GM12878 (cell line): ENCODE results near the gene ARFGAP2. TPM values are rescaled to one million over a fixed set of nuclear protein-coding genes. Genes with fewer than 3 reads are reported as not detected.
A peak's percentile ranks its signal among the peaks of the same experiment; 100 is the strongest.

Source experiments
- ATAC-seq: fragments of 200-7000 bp; cut with Tn5 transposase; 3 replicates; pipeline ENCODE4 v1.9.1; 2020; ENCODE audit warnings: mild to moderate bottlenecking, moderate library complexity
- BruUV-seq: library from RNA; stranded (reverse); fragments of 400-500 nt; replicated peaks from 2 replicates; lab custom pipeline; 2021; lab: Mats Ljungman, UMichigan
- CTCF ChIA-PET: fragments of 300-600 bp; sonication (Branson Sonifier 250); formaldehyde crosslinking; extraction: SDS; loops from one replicate; lab custom pipeline; 2021; ENCODE audit warnings: inconsistent platforms; lab: Yijun Ruan, JAX
- POLR2A ChIA-PET: fragments of 350-600 bp; formaldehyde crosslinking; extraction: SDS; loops from one replicate; lab custom pipeline; 2021; ENCODE audit warnings: inconsistent platforms; lab: Charles Lee
- RAD21 ChIA-PET: fragments of 300-600 bp; sonication (Branson Sonifier 250); formaldehyde crosslinking; loops from one replicate; lab custom pipeline; 2023; ENCODE audit warnings: antibody characterized with exemption; ENCODE audit not compliant: unreplicated experiment; lab: Charles Lee
- SMC1A ChIA-PET: fragments of 300-600 bp; sonication (Branson Sonifier 250); formaldehyde crosslinking; loops from one replicate; lab custom pipeline; 2023; ENCODE audit not compliant: unreplicated experiment, uncharacterized antibody; lab: Charles Lee
- DNase-seq: peaks from one replicate; pipeline ENCODE4 v3.0.0-alpha.2; 2011; ENCODE audit warnings: low read depth, low spot score
- FAIRE-seq: peaks from 3 replicates; lab custom pipeline; 2011; peaks lifted over from hg19 to GRCh38; lab: Jason Lieb, UNC
- H2AFZ ChIP-seq: 2 replicates; pipeline ENCODE4 v1.6.0; 2011; ENCODE audit warnings: low read depth, low read length, control low read depth; ENCODE audit not compliant: control insufficient read depth
- H3K27ac ChIP-seq: 2 replicates; pipeline ENCODE4 v1.5.1; 2011; ENCODE audit warnings: control low read depth; ENCODE audit not compliant: control insufficient read depth, insufficient read depth
- H3K27me3 ChIP-seq, 2 experiments: replicated peaks in 1 of 2; 2 replicates each; pipeline versions ENCODE4 v1.6.0 to v1.6.1; 2011; ENCODE audit warnings: low read length in 1 of 2; ENCODE audit not compliant: control insufficient read depth in 2 of 2, insufficient read depth in 2 of 2
- H3K36me3 ChIP-seq, 2 experiments: 2 replicates each; pipeline ENCODE4 v1.5.1; 2011; ENCODE audit warnings: low read length in 1 of 2; ENCODE audit not compliant: control insufficient read depth in 2 of 2, insufficient read depth in 2 of 2
- H3K4me1 ChIP-seq: 2 replicates; pipeline ENCODE4 v1.6.1; 2011; ENCODE audit warnings: mild to moderate bottlenecking, low read length, moderate library complexity, mixed read lengths; ENCODE audit not compliant: control insufficient read depth, insufficient read depth
- H3K4me2 ChIP-seq: 2 replicates; pipeline ENCODE4 v1.6.0; 2011; ENCODE audit warnings: control low read depth; ENCODE audit not compliant: control insufficient read depth, insufficient read depth
- H3K4me3 ChIP-seq: fragments of 200-600 bp; sonication (generic); 2 replicates; pipeline ENCODE4 v1.5.1; 2016
- H3K79me2 ChIP-seq: 2 replicates; pipeline ENCODE4 v1.6.0; 2011; ENCODE audit warnings: low read length; ENCODE audit not compliant: control insufficient read depth, insufficient read depth
- H3K9ac ChIP-seq: 2 replicates; pipeline ENCODE4 v1.8.0; 2011; ENCODE audit warnings: low read length, control low read depth, mixed read lengths; ENCODE audit not compliant: control insufficient read depth, insufficient read depth
- H3K9me3 ChIP-seq: replicated peaks from 3 replicates; pipeline ENCODE4 v1.5.1; 2011; ENCODE audit warnings: mild to moderate bottlenecking, low read length; ENCODE audit not compliant: control insufficient read depth, insufficient read depth
- H4K20me1 ChIP-seq: 2 replicates; pipeline ENCODE4 v1.6.0; 2011; ENCODE audit not compliant: control insufficient read depth, insufficient read depth
- CBX5 ChIP-seq: sonication (generic); IDR thresholded peaks from 2 replicates; pipeline ENCODE4 v1.6.1; 2016; ENCODE audit warnings: low read depth, moderate library complexity, mild to moderate bottlenecking, inconsistent platforms
- DPF2 ChIP-seq: fragments of 450-650 bp; IDR thresholded peaks from 2 replicates; pipeline ENCODE4 v1.6.1; 2017; ENCODE audit warnings: mild to moderate bottlenecking
- RAD21 ChIP-seq: IDR thresholded peaks from 2 replicates; pipeline ENCODE4 v1.6.1; 2011; ENCODE audit warnings: mild to moderate bottlenecking, low read depth, low read length, moderate library complexity; ENCODE audit not compliant: insufficient read depth
- SMC3 ChIP-seq: IDR thresholded peaks from 2 replicates; pipeline ENCODE4 v1.6.1; 2011; ENCODE audit warnings: low read length, improper control_type of control experiment, borderline replicate concordance
- SRF ChIP-seq, 2 experiments: IDR thresholded peaks; 2 replicates each; pipeline ENCODE4 v1.6.1; 2011; ENCODE audit warnings: low read depth in 2 of 2, low read length in 2 of 2, mild to moderate bottlenecking in 1 of 2, moderate library complexity in 1 of 2
- YY1 ChIP-seq: IDR thresholded peaks from 2 replicates; pipeline ENCODE4 v1.6.1; 2011; ENCODE audit warnings: low read depth, mild to moderate bottlenecking, low read length
- ZBED1 ChIP-seq: IDR thresholded peaks from 2 replicates; pipeline ENCODE4 v1.6.1; 2016; ENCODE audit warnings: borderline replicate concordance
- ZNF217 ChIP-seq: fragments of 450-650 bp; IDR thresholded peaks from 2 replicates; pipeline ENCODE4 v1.6.1; 2017; ENCODE audit warnings: antibody characterized with exemption, mild to moderate bottlenecking
- WGBS: methylation state at CpG from one replicate; pipeline ENCODE4 v1.1.6; 2016; ENCODE audit warnings: low lambda C conversion rate; ENCODE audit not compliant: insufficient replicate concordance, insufficient coverage; ENCODE audit errors: missing lambda C conversion rate; 5-methylcytosine and 5-hydroxymethylcytosine counted together
- in situ Hi-C: fragments of 300-500 bp; cut with MboI; formaldehyde crosslinking; loops from 9 replicates; pipeline ENCODE4 v1.14.3; 2018; ENCODE audit warnings: mixed read lengths
- intact Hi-C: fragments of 100-400 bp; cut with micrococcal nuclease; formaldehyde crosslinking; loops from one replicate; pipeline ENCODE4 v1.14.2; 2022; ENCODE audit not compliant: unreplicated experiment
- polyA plus RNA-seq, 11 experiments: library from polyadenylated mRNA; depleted of rRNA in 4 of 11; unstranded in 6 of 11; stranded (reverse) in 5 of 11; fragments of >200 nt; fragmentation: Nextera tagmentation in 4 of 11; fragmentation: Illumina TruSeq in 1 of 11; extraction: Ambion mirVana in 4 of 11; extraction: Trizol in 1 of 11; gene quantifications; 1 replicate in 1 of 11; 2 replicates in 10 of 11; pipeline versions ENCODE4 v1.2.1 to v1.2.3, GENCODE V29; 2011 to 2016; ENCODE audit warnings: inconsistent platforms in 2 of 11, missing spikeins in 2 of 11, low read depth in 1 of 11
- total RNA-seq, 4 experiments: library from RNA; depleted of rRNA in 3 of 4; stranded (reverse); fragments of >200 nt in 3 of 4; fragmentation: Illumina TruSeq in 1 of 4; extraction: Trizol in 1 of 4; gene quantifications; 2 replicates each; pipeline versions ENCODE4 v1.2.1 to v1.2.3, GENCODE V29; 2013 to 2021
- TF ChIP-seq, protein P1 (sequence below): fragments of 150-350 bp; IDR thresholded peaks from 2 replicates; pipeline ENCODE4 v1.6.1; 2014; ENCODE audit warnings: mild to moderate bottlenecking, low read depth, low read length
- TF ChIP-seq, protein P2 (sequence below): fragments of 450-650 bp; IDR thresholded peaks from 2 replicates; pipeline ENCODE4 v1.6.1; 2016; ENCODE audit warnings: mild to moderate bottlenecking
- TF ChIP-seq, protein P3 (sequence below), 3 experiments: IDR thresholded peaks in 2 of 3; conservative IDR thresholded peaks in 1 of 3; 2 replicates each; pipeline ENCODE4 v1.5.1; 2011; ENCODE audit warnings: low read depth in 3 of 3, low read length in 3 of 3, mild to moderate bottlenecking in 3 of 3, control low read depth in 2 of 3, moderate library complexity in 2 of 3, inconsistent platforms in 1 of 3, mixed read lengths in 1 of 3; ENCODE audit not compliant: control insufficient read depth in 2 of 3, insufficient read depth in 1 of 3; ENCODE audit errors: extremely low read depth in 1 of 3
- TF ChIP-seq, protein P4 (sequence below): IDR thresholded peaks from 2 replicates; pipeline ENCODE4 v1.6.1; 2012; ENCODE audit warnings: low read length, inconsistent platforms

ARFGAP2 gene
- total and polyA plus RNA-seq, 10 of the 15 experiments (the other 5 are each of a cell fraction or from before 2014, with no cell fraction given): 20.9 to 100 (median 75.5) TPM

DNA sequence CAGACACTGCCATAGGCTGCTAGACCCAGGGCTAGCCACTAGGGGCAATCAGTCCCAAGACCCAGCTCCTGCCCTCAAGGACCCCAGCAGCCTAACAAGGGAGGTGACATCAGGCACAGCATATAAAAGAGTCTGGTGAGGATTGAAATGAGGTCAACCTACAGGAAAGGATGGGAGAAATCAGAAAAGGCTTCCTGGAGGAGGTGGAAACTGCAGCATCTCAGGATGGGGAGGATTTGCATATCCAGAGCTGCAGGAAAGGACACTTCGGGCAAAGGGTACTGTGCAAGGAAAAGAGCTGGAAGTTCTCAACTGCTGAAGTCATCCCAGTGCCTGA, 2.9 kb upstream of the ARFGAP2 start:
- SMC1A ChIA-PET: interaction anchor here (0.8 to 5.1 kb wide), 6 partner anchors 26 to 232 kb away, joined by 3 to 35 read pairs (median 4); partner anchors contain the start of genes ACP2 and DDB2
- peak; percentile 9 for DNase-seq
- RAD21 ChIA-PET: interaction anchor here (0.6 to 3.7 kb wide), 5 partner anchors 35 to 446 kb away, joined by 3 to 29 read pairs (median 3); partner anchors contain the start of genes ACP2 and DDB2
- no peak overlapping the region for H3K4me2 ChIP-seq
- H3K9ac ChIP-seq: no peak overlapping the region
- intact Hi-C loops: loop anchor here (5.0 to 10.0 kb wide), 3 partner anchors 168 to 665 kb away; partner anchors contain the start of genes NUP160 and PSMC3
- peak; percentile 84 for FAIRE-seq
- POLR2A ChIA-PET: interaction anchor here (0.5 kb wide), 1 partner anchor 10 kb away, joined by 3 read pairs; no protein-coding TSS in a partner anchor
- H3K9me3 ChIP-seq: no peaks in the 10 kb centered on the region
- peak; percentile 44 for ATAC-seq
- no TSS peak for BruUV-seq
- H3K79me2 ChIP-seq: peaks cover 21% of the 10 kb centered on the region
- H3K36me3 ChIP-seq: peaks cover 0 to 4% of the 10 kb centered on the region in 2 experiments; a peak in 1 of 4 replicates
- no peak overlapping the region for H3K4me3 ChIP-seq
- H3K27ac ChIP-seq: no peak overlapping the region
- no peaks in the 10 kb centered on the region for H4K20me1 ChIP-seq
- H3K27me3 ChIP-seq: no peaks in the 10 kb centered on the region
- in situ Hi-C loops: loop anchor here (5.0 kb wide), 1 partner anchor 243 kb away; no protein-coding TSS in a partner anchor
- H2AFZ ChIP-seq: no peak overlapping the region
- H3K4me1 ChIP-seq: peaks cover 14% of the 10 kb centered on the region
- WGBS: 91% methylated on average over 1 of the region's 1 CpG
- CTCF ChIA-PET: interaction anchor here (0.7 to 6.6 kb wide), 17 partner anchors 8 to 518 kb away, joined by 3 to 88 read pairs (median 5); partner anchors contain the start of genes ACP2, DDB2, NR1H3 and PACSIN3
- TF ChIP-seq, protein P1, sequence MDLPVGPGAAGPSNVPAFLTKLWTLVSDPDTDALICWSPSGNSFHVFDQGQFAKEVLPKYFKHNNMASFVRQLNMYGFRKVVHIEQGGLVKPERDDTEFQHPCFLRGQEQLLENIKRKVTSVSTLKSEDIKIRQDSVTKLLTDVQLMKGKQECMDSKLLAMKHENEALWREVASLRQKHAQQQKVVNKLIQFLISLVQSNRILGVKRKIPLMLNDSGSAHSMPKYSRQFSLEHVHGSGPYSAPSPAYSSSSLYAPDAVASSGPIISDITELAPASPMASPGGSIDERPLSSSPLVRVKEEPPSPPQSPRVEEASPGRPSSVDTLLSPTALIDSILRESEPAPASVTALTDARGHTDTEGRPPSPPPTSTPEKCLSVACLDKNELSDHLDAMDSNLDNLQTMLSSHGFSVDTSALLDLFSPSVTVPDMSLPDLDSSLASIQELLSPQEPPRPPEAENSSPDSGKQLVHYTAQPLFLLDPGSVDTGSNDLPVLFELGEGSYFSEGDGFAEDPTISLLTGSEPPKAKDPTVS: no peak
- TF ChIP-seq, protein P2, sequence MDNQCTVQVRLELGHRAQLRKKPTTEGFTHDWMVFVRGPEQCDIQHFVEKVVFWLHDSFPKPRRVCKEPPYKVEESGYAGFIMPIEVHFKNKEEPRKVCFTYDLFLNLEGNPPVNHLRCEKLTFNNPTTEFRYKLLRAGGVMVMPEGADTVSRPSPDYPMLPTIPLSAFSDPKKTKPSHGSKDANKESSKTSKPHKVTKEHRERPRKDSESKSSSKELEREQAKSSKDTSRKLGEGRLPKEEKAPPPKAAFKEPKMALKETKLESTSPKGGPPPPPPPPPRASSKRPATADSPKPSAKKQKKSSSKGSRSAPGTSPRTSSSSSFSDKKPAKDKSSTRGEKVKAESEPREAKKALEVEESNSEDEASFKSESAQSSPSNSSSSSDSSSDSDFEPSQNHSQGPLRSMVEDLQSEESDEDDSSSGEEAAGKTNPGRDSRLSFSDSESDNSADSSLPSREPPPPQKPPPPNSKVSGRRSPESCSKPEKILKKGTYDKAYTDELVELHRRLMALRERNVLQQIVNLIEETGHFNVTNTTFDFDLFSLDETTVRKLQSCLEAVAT: no peak
- peak; percentile 69 for TF ChIP-seq RAD21
- TF ChIP-seq, protein P3, sequence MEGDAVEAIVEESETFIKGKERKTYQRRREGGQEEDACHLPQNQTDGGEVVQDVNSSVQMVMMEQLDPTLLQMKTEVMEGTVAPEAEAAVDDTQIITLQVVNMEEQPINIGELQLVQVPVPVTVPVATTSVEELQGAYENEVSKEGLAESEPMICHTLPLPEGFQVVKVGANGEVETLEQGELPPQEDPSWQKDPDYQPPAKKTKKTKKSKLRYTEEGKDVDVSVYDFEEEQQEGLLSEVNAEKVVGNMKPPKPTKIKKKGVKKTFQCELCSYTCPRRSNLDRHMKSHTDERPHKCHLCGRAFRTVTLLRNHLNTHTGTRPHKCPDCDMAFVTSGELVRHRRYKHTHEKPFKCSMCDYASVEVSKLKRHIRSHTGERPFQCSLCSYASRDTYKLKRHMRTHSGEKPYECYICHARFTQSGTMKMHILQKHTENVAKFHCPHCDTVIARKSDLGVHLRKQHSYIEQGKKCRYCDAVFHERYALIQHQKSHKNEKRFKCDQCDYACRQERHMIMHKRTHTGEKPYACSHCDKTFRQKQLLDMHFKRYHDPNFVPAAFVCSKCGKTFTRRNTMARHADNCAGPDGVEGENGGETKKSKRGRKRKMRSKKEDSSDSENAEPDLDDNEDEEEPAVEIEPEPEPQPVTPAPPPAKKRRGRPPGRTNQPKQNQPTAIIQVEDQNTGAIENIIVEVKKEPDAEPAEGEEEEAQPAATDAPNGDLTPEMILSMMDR (IDR thresholded peaks at IDR 0.05 in 2 of 3, conservative IDR thresholded peaks at IDR 0.05 in 1 of 3; ENCODE audit: control insufficient read depth in 2 of 3, extremely low read depth in 1 of 3, insufficient read depth in 1 of 3, low read depth in 3 of 3, low read length in 3 of 3): peak; percentile 66 to 82 (median 79)
- TF ChIP-seq DPF2: no peak
- TF ChIP-seq SMC3: peak; percentile 32; the same call in 1 of the 2 replicates
- TF ChIP-seq CBX5: no peak
- no peak for TF ChIP-seq SRF (IDR thresholded peaks at IDR 0.05; ENCODE audit: low read depth in 2 of 2, low read length in 2 of 2)
- no peak for TF ChIP-seq ZNF217
- TF ChIP-seq YY1: peak; percentile 24; the same call in 1 of the 2 replicates
- TF ChIP-seq ZBED1: no peak
- TF ChIP-seq, protein P4, sequence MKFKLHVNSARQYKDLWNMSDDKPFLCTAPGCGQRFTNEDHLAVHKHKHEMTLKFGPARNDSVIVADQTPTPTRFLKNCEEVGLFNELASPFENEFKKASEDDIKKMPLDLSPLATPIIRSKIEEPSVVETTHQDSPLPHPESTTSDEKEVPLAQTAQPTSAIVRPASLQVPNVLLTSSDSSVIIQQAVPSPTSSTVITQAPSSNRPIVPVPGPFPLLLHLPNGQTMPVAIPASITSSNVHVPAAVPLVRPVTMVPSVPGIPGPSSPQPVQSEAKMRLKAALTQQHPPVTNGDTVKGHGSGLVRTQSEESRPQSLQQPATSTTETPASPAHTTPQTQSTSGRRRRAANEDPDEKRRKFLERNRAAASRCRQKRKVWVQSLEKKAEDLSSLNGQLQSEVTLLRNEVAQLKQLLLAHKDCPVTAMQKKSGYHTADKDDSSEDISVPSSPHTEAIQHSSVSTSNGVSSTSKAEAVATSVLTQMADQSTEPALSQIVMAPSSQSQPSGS: no peak
